ENCODE data around the gene CPLANE2. TPM values are rescaled to one million over a fixed set of nuclear protein-coding genes. Genes with fewer than 3 reads are reported as not detected.

CPLANE2 gene
- total RNA-seq, 2 experiments from 2014 or later: 1.2 to 1.4 TPM

GRCh38 chr1:16276302-16277030 is 39.5 kb upstream of the CPLANE2 start:
- DNase-seq: no peak
- TF ChIP-seq CTCF (IDR thresholded peaks at IDR 0.05): no peak
- peaks cover 4% of the 10 kb centered on the region for H3K36me3 Mint-ChIP-seq (ENCODE audit: low read depth)
- H3K27ac Mint-ChIP-seq: no peak overlapping the region
- H3K4me1 Mint-ChIP-seq (ENCODE audit: low read depth): peaks cover 15% of the 10 kb centered on the region
- H3K9me3 Mint-ChIP-seq: no peaks in the 10 kb centered on the region
- no peak overlapping the region for H3K4me3 Mint-ChIP-seq
- no peaks in the 10 kb centered on the region for H3K27me3 Mint-ChIP-seq
- intact Hi-C loops (cut with micrococcal nuclease): no loop called here
- ChIA-PET CTCF (interaction anchor here (1.1 kb wide), 1 partner anchor 32 kb away, joined by 3 read pairs; no protein-coding TSS in a partner anchor), POLR2A (no interaction called here)
- no peak for ATAC-seq

- DNase-seq (no peak), ATAC-seq (no peak)
- H3K36me3 Mint-ChIP-seq (ENCODE audit: low read depth): peaks cover 4% of the 10 kb centered on the region
- ChIA-PET CTCF (interaction anchor here (1.1 kb wide), 1 partner anchor 31 kb away, joined by 3 read pairs; no protein-coding TSS in a partner anchor), POLR2A (interaction anchor here (1.1 kb wide), 1 partner anchor 33 kb away, joined by 3 read pairs; no protein-coding TSS in a partner anchor)
- TF ChIP-seq CTCF (IDR thresholded peaks at IDR 0.05): no peak
- no peaks in the 10 kb centered on the region for H3K27me3 Mint-ChIP-seq
- no peak overlapping the region for H3K27ac Mint-ChIP-seq
- no peaks in the 10 kb centered on the region for H3K9me3 Mint-ChIP-seq
- H3K4me3 Mint-ChIP-seq: no peak overlapping the region
- H3K4me1 Mint-ChIP-seq (ENCODE audit: low read depth): peaks cover 19% of the 10 kb centered on the region
- intact Hi-C loops (cut with micrococcal nuclease): no loop called here
These were observed 38.6 kb upstream of the CPLANE2 start for GRCh38 chr1:16275591-16275990.

- ChIA-PET CTCF (interaction anchor here (1.6 kb wide), 1 partner anchor 24 kb away, joined by 5 read pairs; no protein-coding TSS in a partner anchor), POLR2A (interaction anchor here (0.6 kb wide), 1 partner anchor 12 kb away, joined by 3 read pairs; no protein-coding TSS in a partner anchor)
- Mint-ChIP-seq H3K27ac (no peak overlapping the region), H3K4me3 (no peak overlapping the region), H3K36me3 (ENCODE audit: low read depth) (no peaks in the 10 kb centered on the region), H3K9me3 (no peaks in the 10 kb centered on the region), H3K27me3 (no peaks in the 10 kb centered on the region), H3K4me1 (ENCODE audit: low read depth) (peaks cover 25% of the 10 kb centered on the region)
- no peak for TF ChIP-seq CTCF (IDR thresholded peaks at IDR 0.05)
- intact Hi-C loops (cut with micrococcal nuclease): no loop called here
- ATAC-seq: no peak
- no peak for DNase-seq
These were observed 30.8 kb upstream of the CPLANE2 start for GRCh38 chr1:16267690-16268180.

GRCh38 chr1:16266411-16267118 is 29.6 kb upstream of the CPLANE2 start:
- CTCF ChIA-PET: interaction anchor here (1.6 kb wide), 1 partner anchor 22 kb away, joined by 5 read pairs; no protein-coding TSS in a partner anchor
- ATAC-seq: no peak
- H3K36me3 Mint-ChIP-seq (ENCODE audit: low read depth): no peaks in the 10 kb centered on the region
- DNase-seq: no peak
- intact Hi-C loops (cut with micrococcal nuclease): no loop called here
- POLR2A ChIA-PET: no interaction called here
- no peak overlapping the region for H3K4me3 Mint-ChIP-seq
- H3K27ac Mint-ChIP-seq: no peak overlapping the region
- H3K9me3 Mint-ChIP-seq: no peaks in the 10 kb centered on the region
- H3K27me3 Mint-ChIP-seq: no peaks in the 10 kb centered on the region
- TF ChIP-seq CTCF (IDR thresholded peaks at IDR 0.05): no peak
- peaks cover 25% of the 10 kb centered on the region for H3K4me1 Mint-ChIP-seq (ENCODE audit: low read depth)

Data from activated CD8-positive, alpha-beta T cell treated with anti-CD3 and anti-CD28 coated beads for 36 hours (primary cell).